H1 (cell line): Measurements from ENCODE around the gene DSTYK. TPM values are rescaled to one million over a fixed set of nuclear protein-coding genes. Genes with fewer than 3 reads are reported as not detected.

Experiments used
- CTCF ChIA-PET: fragments of 300-600 bp; sonication (Branson Sonifier 250); formaldehyde crosslinking; loops from one replicate; lab custom pipeline; 2021; ENCODE audit not compliant: partially characterized antibody; lab: Charles Lee
- POLR2A ChIA-PET: fragments of 300-600 bp; sonication (Branson Sonifier 250); formaldehyde crosslinking; loops from one replicate; lab custom pipeline; 2021; ENCODE audit warnings: inconsistent platforms; ENCODE audit not compliant: partially characterized antibody; lab: Charles Lee
- DNase-seq, 2 experiments: peaks; one replicate each; pipeline versions ENCODE4 v3.0.0 to v3.0.0-alpha.2; 2010 to 2022; ENCODE audit warnings: low spot score in 2 of 2, low read depth in 1 of 2, mixed read lengths in 1 of 2
- FAIRE-seq: peaks from 2 replicates; lab custom pipeline; 2011; peaks lifted over from hg19 to GRCh38; lab: Jason Lieb, UNC
- H2AFZ ChIP-seq: 2 replicates; pipeline ENCODE4 v1.8.1; 2012; ENCODE audit warnings: low read length, inconsistent platforms
- H2AK5ac ChIP-seq: 2 replicates; pipeline ENCODE4 v1.6.1; 2013; ENCODE audit warnings: low read depth, low read length
- H2BK120ac ChIP-seq: replicated peaks from 2 replicates; pipeline ENCODE3; 2013; ENCODE audit warnings: low read depth, low read length, inconsistent platforms
- H2BK12ac ChIP-seq: 2 replicates; pipeline ENCODE4 v1.6.1; 2013; ENCODE audit warnings: low read depth, low read length
- H2BK15ac ChIP-seq: 2 replicates; pipeline ENCODE4 v1.6.1; 2013; ENCODE audit warnings: low read length
- H2BK20ac ChIP-seq: 2 replicates; pipeline ENCODE4 v1.6.1; 2013; ENCODE audit warnings: low read length
- H2BK5ac ChIP-seq: 2 replicates; pipeline ENCODE4 v1.6.1; 2013; ENCODE audit warnings: low read depth, low read length
- H3K14ac ChIP-seq: 2 replicates; pipeline ENCODE4 v1.6.1; 2013; ENCODE audit warnings: inconsistent platforms; ENCODE audit not compliant: insufficient read length
- H3K18ac ChIP-seq: 2 replicates; pipeline ENCODE4 v1.6.1; 2013; ENCODE audit warnings: low read length; ENCODE audit errors: extremely low read depth
- H3K23ac ChIP-seq: 2 replicates; pipeline ENCODE4 v1.6.1; 2013; ENCODE audit warnings: inconsistent platforms; ENCODE audit not compliant: insufficient read length
- H3K23me2 ChIP-seq: 2 replicates; pipeline ENCODE4 v1.6.1; 2013; ENCODE audit warnings: low read depth, low read length
- H3K27ac ChIP-seq: 2 replicates; pipeline ENCODE4 v1.6.1; 2011; ENCODE audit warnings: low read depth, low read length, inconsistent platforms
- H3K27me3 ChIP-seq, 4 experiments: replicated peaks in 1 of 4; 1 replicate in 1 of 4; 2 replicates in 3 of 4; pipeline versions ENCODE4 v1.6.1 to v1.8.1; 2011 to 2013; ENCODE audit warnings: low read length in 3 of 4, mild to moderate bottlenecking in 3 of 4, inconsistent platforms in 2 of 4, mixed read lengths in 2 of 4, moderate library complexity in 1 of 4; ENCODE audit not compliant: control insufficient read depth in 3 of 4, insufficient read depth in 3 of 4; ENCODE audit errors: extremely low read depth in 1 of 4
- H3K36me3 ChIP-seq, 4 experiments: 2 replicates each; pipeline versions ENCODE4 v1.6.1 to v1.8.1; 2011 to 2013; ENCODE audit warnings: mild to moderate bottlenecking in 4 of 4, low read length in 3 of 4, moderate library complexity in 2 of 4, control low read depth in 1 of 4, inconsistent platforms in 1 of 4; ENCODE audit not compliant: insufficient read depth in 4 of 4, control insufficient read depth in 2 of 4
- H3K4ac ChIP-seq: replicated peaks from 2 replicates; pipeline ENCODE3; 2013; ENCODE audit warnings: low read length, low read depth, mixed read lengths, inconsistent platforms; ENCODE audit not compliant: insufficient read length
- H3K4me1 ChIP-seq, 4 experiments: replicated peaks in 1 of 4; 1 replicate in 1 of 4; 2 replicates in 3 of 4; pipeline versions ENCODE4 v1.6.1 to v1.8.1; 2011 to 2013; ENCODE audit warnings: low read length in 3 of 4, inconsistent platforms in 2 of 4, mixed read lengths in 1 of 4; ENCODE audit not compliant: insufficient read depth in 4 of 4, control insufficient read depth in 3 of 4
- H3K4me2 ChIP-seq, 2 experiments: 2 replicates each; pipeline versions ENCODE4 v1.6.1 to v1.8.1; 2011 to 2013; ENCODE audit warnings: low read depth in 2 of 2, low read length in 2 of 2, control low read depth in 1 of 2, inconsistent platforms in 1 of 2, mild to moderate bottlenecking in 1 of 2; ENCODE audit not compliant: insufficient read depth in 1 of 2
- H3K4me3 ChIP-seq, 4 experiments: fragments of 200-600, 300-600 bp in 1 of 4; sonication (generic), shearing (Covaris generic), sonication (Bioruptor Twin) in 1 of 4; 2 replicates each; pipeline versions ENCODE4 v1.5.1 to v1.8.1; 2011 to 2016; ENCODE audit warnings: low read length in 4 of 4, low read depth in 3 of 4, control low read depth in 2 of 4, inconsistent platforms in 2 of 4, mild to moderate bottlenecking in 2 of 4, mixed read lengths in 1 of 4, moderate library complexity in 1 of 4; ENCODE audit not compliant: insufficient read depth in 2 of 4; ENCODE audit errors: extremely low read depth in 1 of 4
- H3K56ac ChIP-seq: replicated peaks from 2 replicates; pipeline ENCODE3; 2013; ENCODE audit warnings: low read depth, mild to moderate bottlenecking, mixed read lengths, low read length, inconsistent platforms; ENCODE audit not compliant: insufficient read length
- H3K79me1 ChIP-seq: 2 replicates; pipeline ENCODE4 v1.6.1; 2013; ENCODE audit warnings: low read depth, low read length, control low read depth
- H3K79me2 ChIP-seq, 2 experiments: 2 replicates each; pipeline versions ENCODE4 v1.6.1 to v1.8.1; 2012 to 2013; ENCODE audit warnings: low read length in 2 of 2, mild to moderate bottlenecking in 2 of 2, inconsistent platforms in 1 of 2; ENCODE audit not compliant: insufficient read depth in 2 of 2, control insufficient read depth in 1 of 2
- H3K9ac ChIP-seq, 4 experiments: replicated peaks in 1 of 4; 1 replicate in 1 of 4; 2 replicates in 3 of 4; pipeline versions ENCODE4 v1.6.1 to v1.8.1; 2011 to 2013; ENCODE audit warnings: low read depth in 3 of 4, low read length in 3 of 4, control low read depth in 2 of 4, mild to moderate bottlenecking in 2 of 4, moderate library complexity in 2 of 4, inconsistent platforms in 1 of 4; ENCODE audit errors: extremely low read depth in 1 of 4
- H3K9me3 ChIP-seq, 2 experiments: 2 replicates each; pipeline versions ENCODE4 v1.6.1 to v1.8.1; 2012 to 2013; ENCODE audit warnings: mild to moderate bottlenecking in 2 of 2, moderate library complexity in 2 of 2, control low read depth in 1 of 2, inconsistent platforms in 1 of 2, low read depth in 1 of 2, low read length in 1 of 2, mixed read lengths in 1 of 2; ENCODE audit not compliant: insufficient read depth in 2 of 2
- H4K20me1 ChIP-seq, 2 experiments: replicated peaks in 1 of 2; 2 replicates each; pipeline versions ENCODE3 to v1.8.1; 2011 to 2013; ENCODE audit warnings: inconsistent platforms in 2 of 2, low read length in 2 of 2, mild to moderate bottlenecking in 1 of 2; ENCODE audit not compliant: insufficient read depth in 2 of 2, control insufficient read depth in 1 of 2
- H4K5ac ChIP-seq: 2 replicates; pipeline ENCODE4 v1.6.1; 2013; ENCODE audit warnings: low read length, low read depth, mixed read lengths, inconsistent platforms; ENCODE audit not compliant: insufficient read length
- H4K8ac ChIP-seq: 2 replicates; pipeline ENCODE4 v1.8.0; 2013; ENCODE audit warnings: mild to moderate bottlenecking, moderate library complexity, low read length, inconsistent platforms; ENCODE audit not compliant: insufficient read depth; ENCODE audit errors: extremely low read depth
- H4K91ac ChIP-seq: replicated peaks from 2 replicates; pipeline ENCODE3; 2013; ENCODE audit warnings: low read length, mixed read lengths, inconsistent platforms; ENCODE audit not compliant: insufficient read length
- CBX8 ChIP-seq: fragments of 300-800, 300-1000 bp; sonication (generic); IDR thresholded peaks from 2 replicates; pipeline ENCODE4 v1.7.1; 2016; ENCODE audit warnings: low read depth, low read length, borderline replicate concordance
- CHD2 ChIP-seq: IDR thresholded peaks from 2 replicates; pipeline ENCODE4 v1.6.1; 2012; ENCODE audit warnings: low read length, improper control_type of control experiment
- EP300 ChIP-seq, 2 experiments: IDR thresholded peaks; 1 replicate in 1 of 2; 2 replicates in 1 of 2; pipeline ENCODE4 v1.6.1; 2011 to 2012; ENCODE audit warnings: low read depth in 2 of 2, low read length in 2 of 2, mild to moderate bottlenecking in 2 of 2, borderline replicate concordance in 1 of 2, inconsistent platforms in 1 of 2, moderate library complexity in 1 of 2
- MAFK ChIP-seq: IDR thresholded peaks from 2 replicates; pipeline ENCODE4 v1.6.1; 2012; ENCODE audit warnings: low read depth, mild to moderate bottlenecking, improper control_type of control experiment, low read length
- RNF2 ChIP-seq: fragments of 200-900, 300-1000 bp; sonication (generic); IDR thresholded peaks from 2 replicates; pipeline ENCODE4 v1.7.1; 2016; ENCODE audit warnings: borderline replicate concordance, low read depth, mild to moderate bottlenecking, antibody characterized with exemption, low read length; ENCODE audit not compliant: poor library complexity, severe bottlenecking; ENCODE audit errors: missing control alignments
- SIRT6 ChIP-seq: IDR thresholded peaks from one replicate; pipeline ENCODE4 v1.7.1; 2012; ENCODE audit warnings: low read length, inconsistent platforms
- SIX5 ChIP-seq: IDR thresholded peaks from 2 replicates; pipeline ENCODE4 v1.6.1; 2011; ENCODE audit warnings: mild to moderate bottlenecking, low read depth, low read length
- SP2 ChIP-seq: IDR thresholded peaks from 2 replicates; pipeline ENCODE4 v1.6.1; 2012; ENCODE audit warnings: mild to moderate bottlenecking, low read length, inconsistent platforms
- SP4 ChIP-seq: IDR thresholded peaks from 2 replicates; pipeline ENCODE4 v1.6.1; 2012; ENCODE audit warnings: low read length, inconsistent platforms
- polyA plus RNA-seq, 7 experiments: library from polyadenylated mRNA; depleted of rRNA in 3 of 7; stranded (reverse) in 5 of 7; unstranded in 2 of 7; fragments of >200 nt in 5 of 7; fragments of 200-250 nt in 2 of 7; gene quantifications; 1 replicate in 5 of 7; 2 replicates in 1 of 7; 4 replicates in 1 of 7; pipeline versions ENCODE4 v1.2.1 to v1.2.3, GENCODE V29; 2011 to 2013; ENCODE audit warnings: missing spikeins in 2 of 7, mixed read lengths in 2 of 7
- total RNA-seq: library from RNA; stranded (reverse); fragmentation: NEBNext Ultra II Directional; extraction: Animal tissue kit (Norgen Biotek cat#: 25700); gene quantifications from 2 replicates; pipeline ENCODE4 v1.2.1, GENCODE V29; 2021

The DSTYK gene
- total and polyA plus RNA-seq, 2 of the 8 experiments (the other 6 are each of a cell fraction or from before 2014, with no cell fraction given): 2.7 to 8.5 TPM

GRCh38 chr1:205205055-205205454, 6.4 kb downstream of the DSTYK start:
- Histone ChIP-seq H2AK5ac (no peak overlapping the region), H3K18ac (no peak overlapping the region; the same call in 1 of the 2 replicates), H3K23ac (no peak overlapping the region), H3K27me3 (no peaks in the 10 kb centered on the region), H3K36me3 (no peaks in the 10 kb centered on the region), H2AFZ (no peak overlapping the region), H3K4me2 (no peak overlapping the region), H2BK5ac (no peak overlapping the region), H3K56ac (no peak overlapping the region), H4K8ac (no peak overlapping the region), H3K4me1 (peaks cover 0 to 10% (median 5%) of the 10 kb centered on the region in 4 experiments), H2BK12ac (no peak overlapping the region), H3K9ac (no peak overlapping the region), H4K91ac (no peak overlapping the region), H3K27ac (no peak overlapping the region), H3K14ac (no peak overlapping the region), H3K4me3 (no peak overlapping the region), H2BK20ac (no peak overlapping the region), H4K5ac (no peak overlapping the region), H4K20me1 (peaks cover 0 to 5% of the 10 kb centered on the region in 2 experiments), H3K4ac (no peak overlapping the region), H2BK15ac (no peak overlapping the region), H3K79me1 (peaks cover 3% of the 10 kb centered on the region; the same call in 1 of the 2 replicates), H3K9me3 (no peaks in the 10 kb centered on the region), H3K23me2 (no peaks in the 10 kb centered on the region; the same call in 1 of the 2 replicates)
- POLR2A ChIA-PET: interaction anchor here (4.1 kb wide), 1 partner anchor 13 kb away, joined by 18 read pairs; no protein-coding TSS in a partner anchor
- no peak for FAIRE-seq
- no peak for DNase-seq
- TF ChIP-seq SIX5 (no peak), SIRT6 (no peak), CHD2 (no peak), RNF2 (no peak), SP2 (no peak), SP4 (no peak), EP300 (IDR thresholded peaks at IDR 0.05; ENCODE audit: borderline replicate concordance in 1 of 2, low read depth in 2 of 2, low read length in 2 of 2) (no peak), MAFK (no peak), CBX8 (no peak)
- TF ChIP-seq, all 59 proteins: peak for 0
- Histone ChIP-seq H2BK120ac (no peak overlapping the region), H3K79me2 (peaks cover 3 to 62% of the 10 kb centered on the region in 2 experiments; a peak in 3 of 4 replicates)
- CTCF ChIA-PET: interaction anchor here (1.4 to 4.2 kb wide), 6 partner anchors 11 to 82 kb away, joined by 5 to 23 read pairs (median 8); partner anchors contain the start of gene TMCC2
